Smooth muscle cell (in vitro differentiated cells): Measurements from ENCODE around the gene FARP2. TPM values are rescaled to one million over a fixed set of nuclear protein-coding genes. Genes with fewer than 3 reads are reported as not detected.
"Not testable (repeated sequence)": the region's sequence is repeated elsewhere in the genome, so short reads cannot be mapped to it uniquely, and the experiment has no call there.

Experiments used
- DNase-seq: peaks from one replicate; lab custom pipeline; 2025; ENCODE audit not compliant: unreplicated experiment; lab: John Stamatoyannopoulos, UW
- H2AFZ ChIP-seq: fragments of 200-600 bp; sonication (generic); 2 replicates; pipeline ENCODE4 v1.6.0; 2016; ENCODE audit warnings: antibody characterized with exemption, low read depth, mild to moderate bottlenecking
- H3F3A ChIP-seq: fragments of 200-600 bp; sonication (generic); 2 replicates; pipeline ENCODE4 v1.6.0; 2017; ENCODE audit warnings: antibody characterized with exemption, low read depth
- H3K27ac ChIP-seq: fragments of 200-600 bp; sonication (generic); 2 replicates; pipeline ENCODE4 v1.5.1; 2016; ENCODE audit warnings: low read depth, mild to moderate bottlenecking
- H3K27me3 ChIP-seq: fragments of 200-600 bp; sonication (generic); 2 replicates; pipeline ENCODE4 v1.6.1; 2016; ENCODE audit warnings: low read depth, mild to moderate bottlenecking
- H3K36me3 ChIP-seq: fragments of 200-600 bp; sonication (generic); 2 replicates; pipeline ENCODE4 v1.5.1; 2016; ENCODE audit warnings: low read depth
- H3K4me1 ChIP-seq: fragments of 200-600 bp; sonication (generic); 2 replicates; pipeline ENCODE4 v1.5.1; 2016; ENCODE audit warnings: low read depth
- H3K4me2 ChIP-seq: fragments of 200-600 bp; sonication (generic); 2 replicates; pipeline ENCODE4 v1.6.0; 2016; ENCODE audit warnings: mild to moderate bottlenecking
- H3K4me3 ChIP-seq: fragments of 200-600 bp; sonication (generic); 2 replicates; pipeline ENCODE4 v1.5.1; 2016; ENCODE audit warnings: mild to moderate bottlenecking
- H3K79me2 ChIP-seq: fragments of 200-600 bp; sonication (generic); 2 replicates; pipeline ENCODE4 v1.6.0; 2016; ENCODE audit warnings: low read depth, mild to moderate bottlenecking
- H3K9ac ChIP-seq: fragments of 200-600 bp; sonication (generic); 2 replicates; pipeline ENCODE4 v1.6.0; 2016; ENCODE audit warnings: low read depth
- H3K9me3 ChIP-seq: fragments of 200-600 bp; sonication (generic); replicated peaks from 2 replicates; pipeline ENCODE4 v1.5.1; 2016; ENCODE audit warnings: low read depth
- H4K20me1 ChIP-seq: fragments of 200-600 bp; sonication (generic); 2 replicates; pipeline ENCODE4 v1.6.0; 2016; ENCODE audit warnings: low read depth
- WGBS: methylation state at CpG from one replicate; pipeline ENCODE4 v1.1.7; 2016; ENCODE audit warnings: low lambda C conversion rate; 5-methylcytosine and 5-hydroxymethylcytosine counted together
- polyA plus RNA-seq: library from polyadenylated mRNA; unstranded; fragments of >200 nt; fragmentation: Nextera tagmentation; extraction: Ambion mirVana; gene quantifications from 2 replicates; pipeline ENCODE4 v1.2.1, GENCODE V29; 2016
- total RNA-seq: library from RNA; depleted of rRNA; stranded (reverse); fragments of >200 nt; gene quantifications from 2 replicates; pipeline ENCODE4 v1.2.3, GENCODE V29; 2014
- TF ChIP-seq, protein P1 (sequence below): fragments of 200-600 bp; sonication (generic); IDR thresholded peaks from 2 replicates; pipeline ENCODE4 v1.5.1; 2017; ENCODE audit warnings: borderline replicate concordance, mild to moderate bottlenecking, antibody characterized with exemption; ENCODE audit not compliant: insufficient read depth, poor library complexity, severe bottlenecking

FARP2 gene
- total and polyA plus RNA-seq, 2 experiments from 2014 or later = 15.9 to 27.4 TPM

DNA sequence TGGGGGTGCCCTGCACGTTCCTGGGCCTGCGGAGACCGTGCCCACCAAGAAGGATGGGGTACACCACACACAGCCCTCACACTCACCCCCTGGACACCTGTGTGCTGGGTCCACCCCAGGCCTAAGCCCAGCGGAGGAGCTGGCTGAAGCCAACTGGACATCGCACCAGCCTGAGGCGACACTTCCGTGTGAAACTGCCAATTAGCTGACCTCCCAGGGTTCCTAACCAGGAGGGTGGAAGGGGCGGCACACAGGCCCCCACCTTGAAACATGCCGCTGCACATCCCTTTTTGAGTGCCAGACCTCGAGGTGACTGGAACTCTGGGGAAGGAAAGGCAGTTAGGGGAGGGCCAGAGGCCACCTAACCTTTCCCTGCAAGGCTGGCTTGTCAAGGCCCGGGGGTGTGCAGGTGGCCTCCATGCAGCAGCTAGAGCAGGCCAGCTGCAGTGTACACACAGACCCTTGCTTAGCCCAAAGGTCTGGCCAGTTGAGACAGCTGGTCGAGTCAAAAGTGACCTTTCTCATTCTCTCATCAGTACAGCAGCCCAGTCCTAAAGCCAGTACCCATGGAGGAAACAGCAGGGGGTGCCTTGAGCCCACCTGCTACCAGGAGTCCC lies 147.8 kb downstream of the FARP2 start:
- H3K79me2 ChIP-seq = peaks cover 90% of the 10 kb centered on the region
- no peaks in the 10 kb centered on the region for H3K9me3 ChIP-seq
- no peak overlapping the region for H2AFZ ChIP-seq
- DNase-seq = no peak
- no peaks in the 10 kb centered on the region for H3K36me3 ChIP-seq
- H3K4me3 ChIP-seq = no peak overlapping the region
- H3K4me1 ChIP-seq = peaks cover 17% of the 10 kb centered on the region
- H4K20me1 ChIP-seq = peaks cover 89% of the 10 kb centered on the region
- TF ChIP-seq, protein P1, sequence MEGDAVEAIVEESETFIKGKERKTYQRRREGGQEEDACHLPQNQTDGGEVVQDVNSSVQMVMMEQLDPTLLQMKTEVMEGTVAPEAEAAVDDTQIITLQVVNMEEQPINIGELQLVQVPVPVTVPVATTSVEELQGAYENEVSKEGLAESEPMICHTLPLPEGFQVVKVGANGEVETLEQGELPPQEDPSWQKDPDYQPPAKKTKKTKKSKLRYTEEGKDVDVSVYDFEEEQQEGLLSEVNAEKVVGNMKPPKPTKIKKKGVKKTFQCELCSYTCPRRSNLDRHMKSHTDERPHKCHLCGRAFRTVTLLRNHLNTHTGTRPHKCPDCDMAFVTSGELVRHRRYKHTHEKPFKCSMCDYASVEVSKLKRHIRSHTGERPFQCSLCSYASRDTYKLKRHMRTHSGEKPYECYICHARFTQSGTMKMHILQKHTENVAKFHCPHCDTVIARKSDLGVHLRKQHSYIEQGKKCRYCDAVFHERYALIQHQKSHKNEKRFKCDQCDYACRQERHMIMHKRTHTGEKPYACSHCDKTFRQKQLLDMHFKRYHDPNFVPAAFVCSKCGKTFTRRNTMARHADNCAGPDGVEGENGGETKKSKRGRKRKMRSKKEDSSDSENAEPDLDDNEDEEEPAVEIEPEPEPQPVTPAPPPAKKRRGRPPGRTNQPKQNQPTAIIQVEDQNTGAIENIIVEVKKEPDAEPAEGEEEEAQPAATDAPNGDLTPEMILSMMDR = no peak
- H3K27ac ChIP-seq = no peak overlapping the region
- H3K9ac ChIP-seq = no peak overlapping the region
- no peaks in the 10 kb centered on the region for H3F3A ChIP-seq
- H3K4me2 ChIP-seq = no peak overlapping the region
- WGBS = 95% methylated on average over 12 of the region's 12 CpGs
- no peaks in the 10 kb centered on the region for H3K27me3 ChIP-seq

DNA sequence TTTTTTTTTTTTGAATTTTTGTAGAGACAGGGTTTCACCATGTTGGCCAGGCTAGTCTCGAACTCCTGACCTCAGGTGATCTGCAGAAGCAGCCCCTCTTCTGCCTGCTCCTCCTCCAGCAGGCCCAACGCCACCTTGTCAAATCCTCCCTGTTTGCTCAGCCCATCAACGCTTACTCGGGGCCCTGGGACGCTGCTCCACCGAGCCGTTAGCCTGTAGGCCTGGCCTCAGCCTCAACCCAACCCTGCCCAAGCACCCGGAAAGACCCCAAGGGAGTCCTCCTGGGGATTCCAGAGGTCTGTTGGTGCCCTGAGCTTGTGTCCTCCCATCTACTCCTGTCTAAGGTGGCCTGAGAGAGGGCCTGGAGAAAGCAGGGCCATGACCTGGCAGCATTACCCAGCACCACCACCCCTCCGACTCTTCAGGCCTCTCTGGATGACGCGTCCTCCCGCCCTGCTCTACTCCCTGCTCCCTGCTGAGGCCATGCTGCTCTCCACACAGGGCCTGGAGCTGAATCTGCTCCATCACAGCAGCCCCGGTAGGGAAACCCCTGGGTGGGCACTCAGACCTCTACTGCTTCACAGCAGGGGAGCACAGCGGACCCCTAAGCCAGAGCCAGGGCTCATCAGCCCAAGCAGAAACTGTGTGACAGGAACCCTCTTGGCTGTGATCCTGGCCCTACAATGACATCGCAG lies 149.1 kb downstream of the FARP2 start:
- Histone ChIP-seq H3K36me3 (no peaks in the 10 kb centered on the region), H3K4me3 (no peak overlapping the region), H2AFZ (no peak overlapping the region), H3K27ac (no peak overlapping the region), H4K20me1 (peaks cover 76% of the 10 kb centered on the region), H3K9ac (no peak overlapping the region), H3F3A (no peaks in the 10 kb centered on the region), H3K4me2 (no peak overlapping the region), H3K4me1 (peaks cover 23% of the 10 kb centered on the region), H3K9me3 (no peaks in the 10 kb centered on the region), H3K79me2 (peaks cover 80% of the 10 kb centered on the region), H3K27me3 (no peaks in the 10 kb centered on the region)
- 92% methylated on average over 15 of the region's 15 CpGs for whole genome bisulfite sequencing
- no peak for DNase-seq
- TF ChIP-seq, protein P1 = no peak

DNA sequence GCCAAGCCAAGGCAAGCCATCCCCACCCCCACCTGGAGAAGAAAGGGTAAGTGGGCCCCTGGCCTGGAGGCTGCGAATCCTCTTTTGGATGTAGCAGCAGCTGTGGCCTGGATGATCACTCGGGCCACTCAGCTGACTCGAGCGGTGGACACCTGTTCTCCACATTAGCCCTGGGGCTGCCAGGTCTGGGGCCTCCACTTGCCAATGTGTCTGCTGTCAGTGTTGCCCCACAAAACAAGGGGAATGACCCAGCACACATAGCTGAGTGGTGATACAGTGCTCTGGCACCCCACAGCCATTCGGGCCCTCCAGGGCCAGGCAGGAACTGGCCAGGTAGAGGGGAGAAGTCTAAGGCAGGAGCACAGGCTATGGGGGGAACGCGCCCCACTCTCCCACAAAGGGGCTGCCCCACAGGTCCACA lies 149.7 kb downstream of the FARP2 start:
- no peaks in the 10 kb centered on the region for H3K27me3 ChIP-seq
- peaks cover 70% of the 10 kb centered on the region for H4K20me1 ChIP-seq
- no peaks in the 10 kb centered on the region for H3K9me3 ChIP-seq
- H3K36me3 ChIP-seq = no peaks in the 10 kb centered on the region
- DNase-seq = no peak
- no peaks in the 10 kb centered on the region for H3F3A ChIP-seq
- no peak overlapping the region for H3K9ac ChIP-seq
- 95% methylated on average over 7 of the region's 7 CpGs for WGBS
- peaks cover 23% of the 10 kb centered on the region for H3K4me1 ChIP-seq
- H3K4me3 ChIP-seq = no peak overlapping the region
- no peak overlapping the region for H3K4me2 ChIP-seq
- TF ChIP-seq, protein P1 = no peak
- no peak overlapping the region for H3K27ac ChIP-seq
- peaks cover 76% of the 10 kb centered on the region for H3K79me2 ChIP-seq
- H2AFZ ChIP-seq = no peak overlapping the region

DNA sequence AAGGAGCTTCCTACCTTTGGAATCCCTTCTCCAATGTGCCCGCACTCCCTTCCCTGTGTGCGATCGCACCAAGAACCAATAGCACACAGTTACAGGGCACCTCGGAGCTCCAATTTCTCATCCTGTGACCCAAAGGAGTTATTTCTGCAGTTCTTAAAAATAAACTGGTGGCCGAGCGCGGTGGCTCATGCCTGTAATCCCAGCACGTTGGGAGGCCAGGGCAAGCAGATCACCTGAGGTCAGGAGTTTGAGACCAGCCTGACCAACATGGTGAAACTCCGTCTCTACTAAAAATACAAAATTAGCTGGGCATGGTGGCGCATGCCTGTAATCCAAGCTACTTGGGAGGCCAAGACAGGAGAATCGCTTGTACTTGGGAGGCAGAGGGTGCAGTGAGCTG lies 150.2 kb downstream of the FARP2 start:
- Histone ChIP-seq H3K4me2 (peak overlapping the region; percentile 95), H3K4me1 (peaks cover 23% of the 10 kb centered on the region), H3K4me3 (peak overlapping the region; percentile 100), H4K20me1 (peaks cover 65% of the 10 kb centered on the region), H3K79me2 (peaks cover 71% of the 10 kb centered on the region)
- H3K9ac ChIP-seq, H3K36me3 ChIP-seq, H3F3A ChIP-seq, H3K27me3 ChIP-seq, H3K9me3 ChIP-seq, H3K27ac ChIP-seq, H2AFZ ChIP-seq, DNase-seq: not testable (repeated sequence)
- 95% methylated on average over 11 of the region's 11 CpGs for WGBS
